KOPT-K1 (cell line): ENCODE results near the gene ASTN2.

Experiments used
- H3K27ac ChIP-seq: fragments of 200-600 bp; sonication (generic); 2 replicates; pipeline ENCODE4 v1.5.1; 2016; ENCODE audit warnings: antibody characterized with exemption, mild to moderate bottlenecking, low read depth, low read length; ENCODE audit not compliant: poor library complexity, severe bottlenecking
- H3K36me3 ChIP-seq: fragments of 200-600 bp; sonication (generic); 2 replicates; pipeline ENCODE4 v1.5.1; 2017; ENCODE audit warnings: antibody characterized with exemption, mild to moderate bottlenecking, low read length, moderate library complexity; ENCODE audit not compliant: insufficient read depth
- H3K9me3 ChIP-seq: fragments of 200-600 bp; sonication (generic); 2 replicates; pipeline ENCODE4 v1.5.1; 2017; ENCODE audit warnings: antibody characterized with exemption, low read length, mild to moderate bottlenecking; ENCODE audit not compliant: insufficient read depth, poor library complexity, severe bottlenecking

ASTN2 gene

GRCh38 chr9:117403848-117404247 lies 11.0 kb downstream of the ASTN2 start:
- Histone ChIP-seq H3K36me3 (no peaks in the 10 kb centered on the region), H3K27ac (no peak overlapping the region)

DNA sequence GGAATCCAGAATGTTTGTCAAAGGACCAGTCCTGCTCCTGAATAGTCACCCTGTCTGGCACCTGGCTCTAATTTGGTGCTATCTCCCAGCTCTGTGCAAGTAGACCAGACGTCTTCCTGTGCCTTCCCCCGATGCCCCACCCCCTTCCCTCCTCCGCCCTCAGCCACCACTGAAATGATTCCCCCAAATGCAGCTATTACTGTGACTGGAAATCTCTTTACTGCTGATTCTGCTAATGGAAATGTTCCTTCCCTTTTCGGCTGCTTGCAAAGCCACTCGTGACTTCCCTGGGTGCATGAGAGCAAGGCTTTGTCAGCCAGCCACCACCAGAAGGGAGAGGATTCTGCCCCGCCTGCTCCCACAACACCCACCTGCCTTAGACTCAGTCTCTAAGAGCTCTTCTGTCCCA lies 11.4 kb downstream of the ASTN2 start:
- H3K9me3 ChIP-seq: no peaks in the 10 kb centered on the region
- H3K36me3 ChIP-seq: no peaks in the 10 kb centered on the region
- H3K27ac ChIP-seq: no peak overlapping the region

More at GRCh38 chr9:117403848-117404247, 11.0 kb downstream of the ASTN2 start:
- H3K9me3 ChIP-seq: no peaks in the 10 kb centered on the region

DNA sequence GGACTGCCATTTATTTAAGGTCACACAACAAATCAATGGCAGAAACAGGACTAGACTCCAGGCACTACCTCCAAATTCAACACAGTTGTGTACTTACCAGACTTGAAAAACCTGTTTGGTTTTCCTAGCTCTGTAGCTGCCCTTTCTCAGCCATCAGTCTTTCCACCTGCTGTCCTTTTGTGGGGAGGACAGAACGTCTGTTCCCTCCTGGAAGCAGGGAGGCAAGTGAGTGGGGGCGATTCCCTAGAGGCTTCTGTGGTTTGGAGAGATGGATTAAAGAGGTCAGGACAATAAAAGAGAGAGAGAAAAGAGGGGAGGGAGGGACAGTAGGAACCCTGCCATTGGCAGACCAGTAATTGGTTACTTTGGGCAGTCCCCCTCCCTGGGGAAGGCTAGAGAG lies 14.7 kb downstream of the ASTN2 start:
- Histone ChIP-seq H3K9me3 (no peaks in the 10 kb centered on the region), H3K36me3 (no peaks in the 10 kb centered on the region), H3K27ac (no peak overlapping the region)

- no peaks in the 10 kb centered on the region for H3K9me3 ChIP-seq
- H3K36me3 ChIP-seq: no peaks in the 10 kb centered on the region
- no peak overlapping the region for H3K27ac ChIP-seq
These were observed 19.7 kb downstream of the ASTN2 start for GRCh38 chr9:117395151-117395650.

GRCh38 chr9:117394655-117395054 lies 20.2 kb downstream of the ASTN2 start:
- Histone ChIP-seq H3K9me3 (no peaks in the 10 kb centered on the region), H3K27ac (no peak overlapping the region), H3K36me3 (no peaks in the 10 kb centered on the region)

DNA sequence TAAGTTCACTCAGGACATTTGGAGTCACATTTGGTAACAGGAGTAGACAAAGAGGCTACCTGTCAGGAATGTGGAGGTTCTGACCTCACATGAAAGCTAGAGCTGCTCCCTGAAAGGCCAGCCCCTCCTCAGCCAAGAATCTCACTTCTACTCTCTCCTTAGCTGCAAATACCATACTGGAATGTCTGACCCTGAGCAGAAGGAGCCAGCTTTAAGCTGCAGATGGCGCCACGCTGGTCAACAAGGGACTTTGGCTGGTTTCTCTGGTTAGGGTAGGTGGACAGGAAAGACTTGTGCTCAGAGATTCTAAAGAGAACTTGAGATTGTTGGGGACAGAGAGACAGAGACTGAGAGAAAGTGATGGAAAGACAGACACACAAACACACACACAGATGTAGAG lies 21.9 kb downstream of the ASTN2 start:
- no peak overlapping the region for H3K27ac ChIP-seq
- no peaks in the 10 kb centered on the region for H3K36me3 ChIP-seq
- H3K9me3 ChIP-seq: no peaks in the 10 kb centered on the region

- H3K27ac ChIP-seq: no peak overlapping the region
- H3K36me3 ChIP-seq: no peaks in the 10 kb centered on the region
- H3K9me3 ChIP-seq: no peaks in the 10 kb centered on the region
These were observed 27.4 kb downstream of the ASTN2 start for GRCh38 chr9:117387422-117387821.

GRCh38 chr9:117379341-117379740 lies 35.5 kb downstream of the ASTN2 start:
- Histone ChIP-seq H3K36me3 (no peaks in the 10 kb centered on the region), H3K9me3 (no peaks in the 10 kb centered on the region), H3K27ac (no peak overlapping the region)

DNA sequence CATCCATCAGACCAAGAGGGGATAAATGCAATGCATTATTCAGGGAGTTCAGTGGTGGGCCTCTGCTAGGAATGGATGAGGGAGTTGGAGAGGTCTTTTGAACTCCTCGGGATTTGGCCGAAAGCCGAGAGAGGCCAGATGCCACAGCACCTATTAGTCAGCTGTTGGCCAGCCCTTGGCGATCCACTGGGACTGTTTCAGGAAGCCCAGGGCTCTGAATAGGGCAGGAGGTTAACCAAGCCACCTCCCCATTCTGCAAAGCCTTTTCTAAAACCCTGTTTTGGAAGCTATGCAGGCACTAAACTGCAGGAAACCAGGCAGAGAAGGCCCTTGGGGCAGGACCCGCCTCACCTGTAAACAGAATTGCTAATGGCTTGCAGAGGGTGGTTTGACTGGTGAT lies 37.8 kb downstream of the ASTN2 start:
- Histone ChIP-seq H3K9me3 (no peaks in the 10 kb centered on the region), H3K36me3 (no peaks in the 10 kb centered on the region), H3K27ac (no peak overlapping the region)

DNA sequence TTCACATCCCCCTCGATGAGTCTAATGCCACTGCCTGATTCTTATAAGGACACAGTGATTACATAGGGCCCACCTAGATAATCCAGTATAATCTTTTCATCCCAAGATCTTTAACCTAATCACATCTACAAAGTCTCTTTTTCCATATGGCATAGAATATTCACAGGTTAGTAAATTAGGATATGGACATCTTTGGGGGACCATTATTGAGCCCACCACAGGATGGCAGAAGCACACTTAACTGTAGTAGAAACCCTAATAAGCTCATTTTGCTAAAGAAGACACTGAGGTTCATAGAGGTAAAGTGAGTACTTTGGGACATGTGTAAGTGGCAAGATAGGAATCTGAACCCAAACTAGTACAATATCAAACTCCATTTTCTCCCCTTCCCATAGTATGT lies 38.9 kb downstream of the ASTN2 start:
- Histone ChIP-seq H3K9me3 (no peaks in the 10 kb centered on the region), H3K27ac (no peak overlapping the region), H3K36me3 (no peaks in the 10 kb centered on the region)

DNA sequence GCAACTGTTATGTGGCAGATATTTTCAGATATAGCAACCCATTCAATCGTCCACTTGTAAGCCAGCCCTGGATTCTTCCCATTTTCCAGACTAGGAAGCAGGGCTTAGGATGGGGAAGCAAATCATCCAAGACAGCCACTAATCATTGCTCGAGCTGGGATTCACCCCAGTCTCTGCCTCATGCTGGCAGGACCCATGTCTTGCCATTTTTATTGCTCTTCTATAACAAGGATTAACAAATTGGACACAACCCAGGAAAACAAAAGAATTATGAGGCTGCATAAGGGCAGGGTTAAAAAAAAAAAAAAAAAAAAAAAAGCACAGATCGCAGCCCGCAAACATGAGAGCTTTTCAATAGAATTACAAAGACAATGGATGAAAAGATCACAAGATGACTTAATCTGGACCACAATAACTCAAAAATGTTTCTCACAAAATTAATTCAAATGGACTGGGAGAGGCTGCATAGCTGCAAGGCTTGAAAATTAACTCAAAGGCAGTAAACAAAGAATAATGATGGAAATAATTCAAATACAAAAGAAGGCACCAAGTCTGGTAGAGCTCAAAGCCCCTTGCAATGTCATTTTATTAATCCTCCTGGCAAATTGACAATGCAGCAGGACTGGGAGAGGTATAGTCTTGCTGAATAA lies 40.7 kb downstream of the ASTN2 start:
- Histone ChIP-seq H3K36me3 (no peaks in the 10 kb centered on the region), H3K27ac (no peak overlapping the region)

GRCh38 chr9:117368684-117369230 lies 46.1 kb downstream of the ASTN2 start:
- H3K27ac ChIP-seq: no peak overlapping the region

More for the DNA sequence above, 40.7 kb downstream of the ASTN2 start:
- no peaks in the 10 kb centered on the region for H3K9me3 ChIP-seq

GRCh38 chr9:117365438-117365837 lies 49.4 kb downstream of the ASTN2 start:
- no peaks in the 10 kb centered on the region for H3K9me3 ChIP-seq
- H3K27ac ChIP-seq: no peak overlapping the region
- H3K36me3 ChIP-seq: no peaks in the 10 kb centered on the region

More at GRCh38 chr9:117368684-117369230, 46.1 kb downstream of the ASTN2 start:
- Histone ChIP-seq H3K36me3 (no peaks in the 10 kb centered on the region), H3K9me3 (no peaks in the 10 kb centered on the region)

GRCh38 chr9:117363006-117363405 lies 51.9 kb downstream of the ASTN2 start:
- Histone ChIP-seq H3K36me3 (no peaks in the 10 kb centered on the region), H3K9me3 (no peaks in the 10 kb centered on the region), H3K27ac (no peak overlapping the region)

GRCh38 chr9:117359910-117360309 lies 54.9 kb downstream of the ASTN2 start:
- H3K9me3 ChIP-seq: no peaks in the 10 kb centered on the region

GRCh38 chr9:117355542-117355941 lies 59.3 kb downstream of the ASTN2 start:
- no peaks in the 10 kb centered on the region for H3K36me3 ChIP-seq
- H3K9me3 ChIP-seq: no peaks in the 10 kb centered on the region
- no peak overlapping the region for H3K27ac ChIP-seq

More at GRCh38 chr9:117359910-117360309, 54.9 kb downstream of the ASTN2 start:
- Histone ChIP-seq H3K27ac (no peak overlapping the region), H3K36me3 (no peaks in the 10 kb centered on the region)
